Activated CD4-positive, alpha-beta T cell treated with anti-CD3 and anti-CD28 coated beads for 1 hour (primary cell): Measurements from ENCODE around the gene ERMN.
"Not testable (repeated sequence)": the region's sequence is repeated elsewhere in the genome, so short reads cannot be mapped to it uniquely, and the experiment has no call there.

ENCODE experiments used
- DNase-seq: peaks from one replicate; pipeline ENCODE4 v3.0.0-alpha.2; 2020

ERMN gene, protein sequence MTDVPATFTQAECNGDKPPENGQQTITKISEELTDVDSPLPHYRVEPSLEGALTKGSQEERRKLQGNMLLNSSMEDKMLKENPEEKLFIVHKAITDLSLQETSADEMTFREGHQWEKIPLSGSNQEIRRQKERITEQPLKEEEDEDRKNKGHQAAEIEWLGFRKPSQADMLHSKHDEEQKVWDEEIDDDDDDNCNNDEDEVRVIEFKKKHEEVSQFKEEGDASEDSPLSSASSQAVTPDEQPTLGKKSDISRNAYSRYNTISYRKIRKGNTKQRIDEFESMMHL

DNA sequence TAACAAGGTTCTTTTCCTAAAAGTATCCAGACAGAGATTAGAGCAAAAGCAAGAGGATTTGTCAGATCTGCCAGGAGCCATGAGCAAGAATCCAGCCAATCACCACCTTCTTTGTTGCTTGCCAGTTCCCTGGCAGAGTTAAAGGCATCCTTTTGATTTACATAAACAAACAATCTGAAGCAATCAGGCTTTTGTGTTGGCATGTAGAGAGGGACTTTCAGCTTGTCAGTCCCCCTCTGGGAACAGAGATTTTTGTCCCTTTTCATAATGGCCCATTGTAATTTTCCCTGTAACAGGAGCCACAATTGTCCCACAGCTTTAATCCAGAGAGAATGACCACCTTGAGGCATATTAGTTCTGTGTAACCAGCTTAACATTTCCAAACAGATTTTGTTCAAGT lies at the start of gene ERMN:
ERMN (minus strand) TSS at position 39 of the 400 bp plus-strand sequence. CDS start 182 bp downstream, outside the sequence.
- no peak for DNase-seq

DNA sequence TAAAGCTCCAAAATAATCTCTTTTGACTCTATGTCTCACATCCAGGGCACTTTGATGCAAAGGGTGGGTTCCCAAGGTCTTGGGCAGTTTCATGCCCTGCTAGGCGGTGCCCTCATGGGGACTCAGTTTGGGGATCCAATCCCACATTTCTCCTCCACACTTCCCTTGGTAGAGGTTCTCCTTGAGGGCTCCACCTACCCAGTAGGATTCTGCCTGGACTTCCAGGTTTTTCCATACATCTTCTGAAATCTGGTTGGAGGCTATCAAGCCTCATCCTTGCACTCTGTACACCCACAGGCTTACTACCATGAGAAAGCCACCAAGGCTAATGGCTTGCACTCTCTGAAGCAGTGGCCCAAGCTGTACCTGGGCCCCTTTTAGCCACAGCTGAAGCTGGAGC lies 49.8 kb upstream of the ERMN start:
- no peak for DNase-seq

DNA sequence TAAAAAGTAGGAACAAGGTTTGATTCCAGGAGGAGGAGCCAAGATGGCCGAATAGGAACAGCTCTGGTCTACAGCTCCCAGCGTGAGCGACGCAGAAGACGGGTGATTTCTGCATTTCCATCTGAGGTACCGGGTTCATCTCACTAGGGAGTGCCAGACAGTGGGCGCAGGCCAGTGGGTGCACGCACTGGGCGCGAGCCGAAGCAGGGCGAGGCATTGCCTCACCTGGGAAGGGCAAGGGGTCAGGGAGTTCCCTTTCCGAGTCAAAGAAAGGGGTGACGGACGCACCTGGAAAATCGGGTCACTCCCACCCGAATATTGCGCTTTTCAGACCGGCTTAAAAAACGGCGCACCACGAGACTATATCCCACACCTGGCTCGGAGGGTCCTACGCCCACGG lies 42.9 kb upstream of the ERMN start:
- not testable (repeated sequence) for DNase-seq

DNA sequence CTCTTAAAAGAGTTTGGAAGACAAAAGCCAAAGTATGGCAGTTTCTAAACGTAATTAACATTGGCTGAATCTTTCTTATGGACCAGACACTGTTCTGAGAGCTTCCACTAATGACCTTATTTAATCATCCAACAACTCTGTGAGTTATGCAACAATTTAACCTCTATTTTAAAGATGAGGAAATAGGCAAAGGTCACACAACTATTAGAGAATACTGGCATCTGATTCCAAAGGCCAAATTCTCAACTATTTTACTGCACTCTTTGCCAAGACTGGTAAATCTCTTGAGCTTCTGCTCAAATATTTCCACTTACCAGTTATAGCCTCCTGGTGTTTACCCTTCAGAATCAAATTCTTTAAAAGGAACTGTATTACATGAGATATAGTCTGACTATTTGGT lies 42.1 kb upstream of the ERMN start:
- no peak for DNase-seq

DNA sequence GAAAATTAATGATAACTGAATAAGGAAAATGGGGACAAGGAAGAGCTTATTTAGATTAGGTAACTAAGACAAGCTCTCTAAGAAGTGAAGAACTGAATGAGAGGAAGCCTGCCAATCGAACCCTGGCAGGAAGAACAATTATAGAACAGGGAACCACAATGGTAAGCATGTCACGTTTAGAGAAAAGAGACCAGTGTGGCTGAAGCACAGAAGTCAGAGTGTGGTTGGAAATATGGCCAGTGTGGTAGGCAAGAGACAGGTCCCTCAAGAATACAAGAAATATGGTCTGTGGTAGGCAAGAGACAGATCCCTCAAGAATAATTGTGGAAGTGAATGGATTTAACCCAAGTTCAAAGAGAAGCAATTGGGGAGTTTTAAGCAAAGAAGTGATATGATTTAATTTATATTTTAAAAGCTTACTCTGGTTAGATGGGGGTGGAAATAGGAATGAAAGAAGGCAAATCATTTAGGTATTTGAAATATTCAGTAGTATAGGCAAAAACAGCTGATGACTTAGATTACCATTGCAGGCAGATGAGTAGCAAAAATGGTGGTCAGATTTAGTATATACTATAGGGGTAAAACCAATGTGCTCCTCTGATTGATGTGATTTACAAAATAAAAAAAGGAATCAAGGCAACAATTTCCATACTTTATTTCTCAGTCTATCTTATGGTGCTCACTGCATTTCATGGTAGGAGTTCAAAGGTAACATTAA lies 38.8 kb upstream of the ERMN start:
- no peak for DNase-seq

DNA sequence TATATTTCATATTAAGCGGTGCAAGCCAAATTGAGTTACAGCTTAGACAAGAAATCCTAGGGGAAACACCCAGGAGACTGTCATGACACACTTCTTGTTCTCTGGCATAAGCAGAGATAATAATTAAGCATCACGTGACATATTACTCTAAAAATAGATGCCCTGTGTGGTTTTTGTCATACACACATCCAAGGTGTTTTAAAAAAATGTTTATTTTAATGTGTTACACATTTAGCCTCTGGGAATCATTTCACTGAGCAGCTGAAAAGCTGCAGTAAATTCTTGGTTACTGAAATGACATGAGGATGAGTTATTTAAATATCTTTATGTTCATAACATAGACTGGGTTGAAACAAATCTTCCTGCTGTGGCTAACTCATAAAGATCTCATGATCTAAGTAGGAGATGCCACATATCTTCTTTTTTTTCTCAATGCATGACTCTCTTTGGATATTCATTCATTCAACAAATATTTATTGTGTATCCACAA lies 38.0 kb upstream of the ERMN start:
- no peak for DNase-seq

DNA sequence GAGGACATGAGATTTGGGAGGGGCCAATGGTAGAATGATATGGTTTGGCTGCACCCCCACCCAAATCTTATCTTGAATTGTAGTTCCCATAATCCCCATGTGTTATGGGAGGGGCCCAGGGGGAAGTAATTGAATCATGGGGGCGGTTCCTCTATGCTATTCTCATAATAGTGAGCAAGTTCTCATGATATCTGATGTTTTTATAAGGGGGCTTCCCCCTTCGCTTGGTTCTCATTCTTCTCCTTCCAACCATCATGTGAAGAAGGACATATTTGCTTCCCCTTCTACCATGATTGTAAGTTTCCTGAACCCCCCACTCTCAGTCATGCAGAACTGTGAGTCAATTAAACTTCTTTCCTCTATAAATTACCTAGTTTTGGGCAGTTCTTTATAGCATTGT lies 37.0 kb upstream of the ERMN start:
- no peak for DNase-seq

DNA sequence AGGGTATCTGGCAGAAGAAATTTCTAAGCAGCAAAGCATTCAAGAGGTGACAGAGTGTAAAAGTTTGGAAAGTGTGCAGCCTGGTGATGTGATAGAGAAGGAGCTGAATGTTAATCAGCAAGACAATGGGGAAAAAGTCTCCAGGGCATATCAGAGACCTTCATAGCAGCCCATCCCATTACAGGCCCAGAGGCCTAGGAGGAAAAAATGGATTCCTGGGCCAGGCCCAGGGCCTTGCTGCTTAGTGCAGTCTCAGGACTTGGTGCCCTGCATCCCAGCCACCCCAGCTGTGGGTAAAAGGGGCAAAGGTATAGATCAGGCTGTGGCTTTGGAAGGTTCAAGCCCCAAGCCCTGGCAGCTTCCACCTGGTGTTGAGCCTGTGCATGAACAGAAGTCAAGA lies 35.9 kb upstream of the ERMN start:
- no peak for DNase-seq

DNA sequence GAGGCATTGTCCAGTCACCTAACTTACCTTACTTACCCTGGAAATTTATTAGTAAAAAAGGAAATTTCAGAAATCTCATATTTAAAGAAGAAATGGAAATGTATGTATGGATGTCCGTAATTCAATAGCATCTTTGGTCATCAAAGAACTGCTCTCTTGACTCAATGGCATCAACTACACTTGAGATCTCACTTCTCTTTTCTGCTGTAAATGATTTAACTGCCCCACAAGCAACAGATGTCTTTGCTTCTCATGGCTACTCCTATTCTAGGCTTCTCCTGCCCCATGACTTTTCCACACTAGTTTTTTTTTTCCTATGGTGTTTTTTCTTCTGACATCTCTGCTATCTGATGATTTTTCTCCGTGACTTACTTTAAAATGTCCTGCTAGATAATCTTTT lies 34.0 kb upstream of the ERMN start:
- no peak for DNase-seq

DNA sequence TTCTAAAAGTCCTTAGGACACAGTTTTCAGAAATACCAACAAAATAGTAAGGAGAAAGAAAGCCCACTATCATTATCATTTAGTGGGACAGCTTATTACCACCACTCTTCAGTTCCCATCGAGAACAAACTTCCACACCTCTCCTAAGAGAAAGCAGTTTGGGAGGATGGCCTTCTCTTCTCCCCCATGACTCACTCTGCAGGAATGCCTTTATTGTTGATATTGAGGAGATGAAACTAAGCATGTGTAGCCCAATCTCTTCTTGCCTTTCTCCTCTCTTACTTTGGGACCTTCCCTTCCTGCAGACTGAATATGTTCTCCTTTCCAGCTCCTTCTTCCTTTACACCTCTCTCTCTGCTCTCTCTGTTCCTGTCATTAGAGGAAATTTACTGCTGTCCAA lies 30.0 kb upstream of the ERMN start:
- DNase-seq = no peak

DNA sequence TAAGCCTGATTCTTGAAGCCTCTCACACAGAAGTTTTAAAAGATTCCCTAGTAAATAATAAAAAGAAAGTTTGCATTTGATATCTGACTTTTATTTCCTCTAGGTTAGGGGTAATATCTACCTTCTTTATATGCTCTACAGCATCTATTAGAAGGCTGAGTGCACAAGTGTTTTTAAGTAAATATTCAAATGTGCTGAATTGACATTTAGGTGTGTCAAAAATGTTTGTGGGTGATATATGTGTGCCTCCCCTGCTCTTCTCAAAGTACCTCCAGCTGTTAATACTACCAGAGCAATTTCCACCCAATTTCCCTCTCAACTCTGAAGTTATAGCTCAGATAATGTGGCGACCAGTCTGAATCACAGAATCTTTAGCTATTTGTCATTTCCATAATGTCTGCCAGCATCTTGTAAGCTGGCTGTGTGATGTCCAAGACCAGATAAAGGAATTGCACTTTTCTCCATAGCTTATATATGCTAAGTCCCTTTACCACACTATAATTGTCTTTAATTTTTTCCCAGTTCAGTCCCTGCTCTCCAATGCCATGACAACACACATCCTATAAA lies 24.4 kb upstream of the ERMN start:
- DNase-seq = no peak

DNA sequence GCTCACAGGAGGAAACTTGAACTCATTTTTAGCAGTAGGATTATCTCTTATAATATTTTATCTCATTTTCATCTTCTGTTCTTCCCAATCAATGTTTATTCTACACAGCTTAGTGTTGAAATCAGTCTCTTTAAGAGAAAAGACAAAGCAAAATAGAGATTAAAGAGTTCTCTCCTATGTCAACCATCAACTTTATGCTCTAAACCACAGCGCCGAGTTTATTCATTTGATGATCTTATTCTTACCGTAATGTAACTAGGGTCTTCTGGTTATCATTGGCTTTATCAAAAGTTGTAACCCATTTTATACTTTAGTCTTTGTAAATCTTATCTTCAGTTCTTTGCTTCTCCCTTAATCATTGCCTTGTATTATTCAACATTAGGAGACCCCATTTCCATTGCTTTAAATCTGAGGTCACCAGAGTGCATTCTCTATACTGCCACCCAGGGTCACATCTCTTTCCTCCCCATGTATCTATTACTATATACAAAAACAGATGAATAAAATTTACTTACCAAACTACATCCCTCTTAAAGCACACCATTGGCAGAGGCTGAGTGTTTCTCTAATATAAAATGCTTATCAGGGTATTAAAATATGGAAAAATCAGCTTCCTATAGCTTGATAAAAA lies 22.8 kb upstream of the ERMN start:
- DNase-seq = no peak

DNA sequence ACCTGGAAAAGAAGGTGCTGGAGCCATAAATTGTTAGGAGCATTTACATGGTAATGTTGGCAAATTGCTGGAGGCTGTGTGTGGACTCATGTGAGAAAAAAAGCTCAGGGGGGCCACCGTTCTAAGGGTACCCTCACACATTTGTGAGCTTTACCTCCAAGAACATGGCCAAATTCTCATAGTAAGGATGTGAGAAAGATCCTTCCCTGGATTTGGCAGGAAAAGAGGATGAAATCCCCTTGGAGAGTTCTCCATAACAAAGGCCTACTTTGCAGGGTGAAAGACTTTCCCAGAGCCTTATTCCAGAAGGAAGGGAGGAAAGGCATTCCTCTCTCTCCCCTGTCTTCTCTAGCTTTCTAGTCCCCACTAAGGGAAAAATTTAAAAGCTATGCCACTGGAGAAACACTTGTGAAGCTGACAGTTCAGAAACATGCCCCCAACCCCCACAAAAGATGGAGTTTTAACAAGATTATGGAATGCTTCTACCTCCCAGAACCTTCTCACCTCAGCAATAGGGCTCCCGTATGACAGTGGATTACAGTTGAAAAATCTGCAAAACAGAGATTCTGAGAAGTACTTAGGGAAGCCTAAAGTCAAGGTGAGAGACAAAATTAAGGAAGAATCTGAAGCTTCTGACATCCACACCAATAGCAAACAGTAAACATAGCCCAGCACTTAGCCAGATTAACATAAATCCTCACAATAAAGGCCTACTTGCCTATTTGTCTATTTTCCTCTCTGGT lies 20.2 kb upstream of the ERMN start:
- DNase-seq = no peak

DNA sequence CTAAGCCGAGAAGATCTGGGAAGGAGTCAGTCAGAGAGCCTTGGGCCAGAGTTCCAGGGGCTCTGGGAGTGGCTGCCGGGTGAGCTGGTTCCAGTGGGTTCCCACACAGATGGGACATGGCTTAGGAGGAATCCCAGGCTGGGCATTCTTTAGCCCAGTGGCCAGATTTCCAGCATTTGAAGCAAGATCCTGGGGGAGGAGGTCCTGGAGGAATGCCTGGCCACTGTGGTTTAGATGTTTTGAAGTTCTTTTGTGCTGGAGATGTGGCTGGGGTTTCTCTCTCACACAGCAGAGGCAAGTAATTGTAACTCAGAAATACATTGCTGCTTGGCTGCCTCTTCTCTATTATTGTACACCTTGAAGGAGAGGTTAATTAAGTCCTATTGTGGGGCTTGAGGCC lies 15.8 kb upstream of the ERMN start:
- DNase-seq = not testable (repeated sequence)

DNA sequence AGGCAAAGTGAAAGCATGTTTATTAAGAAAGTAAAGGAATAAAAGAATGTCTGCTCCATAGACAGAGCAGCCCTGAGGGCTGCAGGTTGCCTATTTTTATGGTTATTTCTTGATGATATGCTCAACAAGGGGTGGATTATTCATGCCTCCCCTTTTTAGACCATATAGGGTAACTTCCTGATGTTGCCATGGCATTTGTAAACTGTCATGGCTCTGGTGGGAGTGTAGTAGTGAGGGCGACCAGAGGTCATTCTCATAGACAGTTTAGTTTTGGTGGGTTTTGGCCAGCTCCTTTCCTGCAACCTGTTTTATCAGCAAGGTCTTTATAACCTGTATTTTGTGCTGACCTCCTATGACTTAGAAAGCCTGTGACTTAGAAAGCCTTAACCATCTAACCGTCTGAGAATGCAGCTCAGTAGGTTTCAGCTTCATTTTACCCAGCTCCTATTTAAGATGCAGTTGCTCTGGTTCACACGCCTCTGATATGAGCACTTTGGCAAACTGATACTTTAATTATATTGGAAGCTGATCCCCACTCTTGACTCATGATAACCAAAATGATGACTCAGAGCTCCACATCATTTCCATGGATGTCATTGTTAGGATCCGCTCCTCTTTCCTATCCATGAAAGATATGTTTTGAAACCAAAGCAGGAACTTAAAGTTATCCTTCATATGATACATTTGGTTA lies 14.5 kb upstream of the ERMN start:
- DNase-seq = no peak

DNA sequence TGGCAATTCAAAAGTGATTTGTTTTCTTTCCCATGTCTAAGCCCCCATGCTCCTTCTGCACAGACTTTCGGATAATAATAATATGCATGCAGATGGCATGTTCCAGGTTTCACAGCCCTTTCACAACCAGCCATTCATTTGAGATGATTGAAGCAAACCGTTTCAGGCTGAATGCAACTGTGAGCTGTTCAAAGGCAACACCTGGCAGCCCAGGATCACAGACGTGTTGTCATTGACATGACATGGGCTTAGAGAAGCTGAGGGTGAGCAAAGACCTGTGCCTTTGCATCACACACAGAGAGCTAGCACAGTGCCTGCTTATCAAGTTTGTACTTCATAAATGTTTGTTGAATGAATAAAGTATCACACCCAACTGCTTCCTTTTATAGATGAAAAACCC lies 12.4 kb upstream of the ERMN start:
- no peak for DNase-seq

DNA sequence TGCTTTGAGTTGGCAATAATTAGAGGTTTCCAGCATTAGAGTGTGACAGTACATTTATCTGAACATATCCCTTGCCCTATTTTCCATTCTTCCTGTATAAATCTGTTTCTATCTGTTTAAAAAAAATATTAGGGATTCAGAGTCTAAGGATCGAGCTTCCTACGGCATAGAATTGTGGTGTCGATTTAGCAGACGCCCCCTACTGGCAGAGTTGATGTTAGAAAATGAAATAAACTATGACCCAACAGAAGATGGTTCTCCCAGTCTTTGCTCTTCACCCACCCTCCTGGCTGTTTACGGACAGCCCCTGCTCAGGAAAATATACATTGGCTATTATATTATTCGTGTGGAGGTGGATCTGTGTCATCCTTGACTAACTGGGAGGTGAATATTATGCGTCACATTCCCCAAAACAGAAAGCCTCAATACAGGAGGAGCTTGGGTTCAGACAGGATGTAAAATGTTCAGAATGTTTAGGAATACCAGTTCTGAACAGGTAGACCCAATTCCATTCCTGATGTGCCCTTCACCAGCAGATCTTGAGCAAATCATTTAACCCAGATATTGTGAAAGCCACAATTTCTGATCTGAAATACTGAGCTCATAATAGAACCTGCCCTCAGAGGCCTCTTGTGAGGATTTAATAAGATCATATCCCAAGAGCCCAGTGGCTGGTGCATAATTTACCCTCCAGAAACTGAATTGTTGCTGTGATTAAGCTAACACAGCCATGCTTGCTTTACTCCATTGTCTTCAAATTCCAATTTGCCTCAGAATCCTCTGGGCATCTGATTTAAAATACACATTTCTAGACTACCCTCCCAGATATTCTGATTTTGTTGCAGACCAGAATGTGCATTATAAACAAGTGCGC lies 10.8 kb upstream of the ERMN start:
- DNase-seq = no peak

DNA sequence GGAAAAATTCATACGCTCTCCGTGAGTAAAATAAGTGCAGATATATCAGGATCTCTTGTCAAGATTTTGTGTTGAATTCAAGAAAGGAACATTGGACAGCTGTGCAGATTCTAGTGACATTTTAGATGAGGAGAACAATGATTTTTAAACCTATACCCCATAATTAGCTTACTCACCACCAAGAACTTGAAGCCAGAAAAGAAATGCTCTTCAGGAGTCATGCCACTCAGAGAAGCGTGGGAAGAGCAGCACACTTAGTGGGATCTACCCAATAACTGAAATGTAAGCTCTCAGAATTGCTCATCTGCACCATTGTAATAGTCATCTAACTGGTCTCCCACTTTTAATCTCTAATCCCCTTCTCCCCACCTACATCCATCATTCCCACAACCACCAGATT lies 9.2 kb upstream of the ERMN start:
- DNase-seq = no peak

DNA sequence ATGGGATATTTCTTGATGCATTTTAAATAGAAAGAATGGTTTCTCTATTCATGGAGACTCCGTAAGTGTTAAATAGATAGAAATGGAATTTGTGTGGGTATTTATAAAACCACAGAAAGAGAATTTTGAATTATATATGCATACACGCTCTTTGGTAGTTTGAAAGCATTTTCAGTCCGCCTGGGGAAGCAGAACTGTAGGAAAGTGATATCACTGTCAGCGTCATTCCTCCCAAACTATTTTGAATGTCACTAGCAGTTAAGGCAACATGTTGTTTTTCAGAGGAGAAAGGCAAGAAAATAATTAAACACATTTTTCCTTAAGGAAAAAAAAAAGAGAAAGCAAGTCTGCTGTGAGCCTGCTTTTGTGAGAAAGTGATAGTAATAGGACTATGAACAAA lies 8.7 kb upstream of the ERMN start:
- no peak for DNase-seq

DNA sequence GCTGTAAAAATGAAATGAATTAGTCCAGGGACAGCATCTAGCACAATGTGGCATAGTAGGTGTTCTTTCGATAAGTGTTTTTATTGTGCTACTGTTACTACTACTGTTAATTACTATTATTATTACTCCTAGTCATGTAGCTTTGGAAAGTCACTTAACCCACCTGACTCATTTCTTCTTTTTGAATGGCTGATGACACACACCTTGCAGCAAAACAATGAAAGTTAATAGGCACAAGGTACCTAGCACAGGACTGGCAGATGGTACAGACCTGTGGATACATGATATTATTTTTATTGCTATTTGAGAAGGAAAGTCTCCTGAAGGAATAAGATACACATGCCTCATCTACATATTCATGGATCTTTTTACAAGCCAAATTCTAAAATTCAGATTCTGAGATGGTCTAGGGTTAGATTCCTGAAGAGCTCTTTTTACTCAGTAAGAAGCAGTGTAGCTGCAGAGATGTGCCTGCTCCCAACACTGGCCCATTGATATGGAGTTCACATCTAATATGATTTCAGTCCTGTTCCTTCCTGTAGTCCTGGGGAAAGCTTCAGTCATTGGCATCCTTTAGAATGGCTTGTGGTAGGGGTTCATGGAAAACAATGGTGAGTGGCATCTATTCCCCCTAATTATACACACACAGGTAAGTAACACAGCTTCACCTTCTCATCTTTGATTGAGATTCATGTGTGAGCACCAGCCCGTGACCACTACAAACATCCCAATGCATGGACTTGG lies 7.9 kb upstream of the ERMN start:
- no peak for DNase-seq

DNA sequence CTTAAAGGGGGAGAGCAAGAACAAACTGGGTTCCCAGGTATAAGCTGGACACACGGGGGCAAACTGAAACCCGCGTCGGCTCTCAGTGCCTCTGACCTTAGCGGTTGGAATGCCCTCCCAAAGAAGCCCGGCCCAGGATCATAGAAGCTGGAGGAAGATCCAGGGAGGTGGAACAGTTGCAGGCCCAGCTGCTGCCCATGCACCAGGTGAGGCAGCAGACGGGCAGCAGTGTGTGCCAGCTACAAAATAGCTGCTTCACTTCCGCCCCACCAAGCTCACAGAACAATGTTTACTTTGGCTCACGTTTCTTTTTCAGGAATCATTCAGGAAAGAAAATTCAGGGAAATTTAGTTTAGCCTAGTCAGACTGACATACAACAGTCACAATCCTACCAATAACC lies 3.9 kb upstream of the ERMN start:
- no peak for DNase-seq
